BLaER1 treated with 17β-estradiol and CSF1 and Interleukin-3, amounts not matched to agents 10 nM and 100 nM (cell line): ENCODE results near the gene GPC6.

Experiments
- H3K27ac ChIP-seq, 11 experiments: shearing (Covaris generic); formaldehyde crosslinking; 2 replicates each; pipeline ENCODE4 v1.8.1; 2022
- H3K27me3 ChIP-seq, 11 experiments: shearing (Covaris generic); formaldehyde crosslinking; 2 replicates each; pipeline ENCODE4 v1.8.1; 2022
- H3K36me3 ChIP-seq, 11 experiments: shearing (Covaris generic); formaldehyde crosslinking; 2 replicates each; pipeline ENCODE4 v1.8.1; 2022
- H3K4me1 ChIP-seq, 10 experiments: shearing (Covaris generic); formaldehyde crosslinking; 2 replicates each; pipeline ENCODE4 v1.8.1; 2022
- H3K4me2 ChIP-seq, 11 experiments: shearing (Covaris generic); formaldehyde crosslinking; 2 replicates each; pipeline ENCODE4 v1.8.1; 2022
- H3K4me3 ChIP-seq, 10 experiments: shearing (Covaris generic); formaldehyde crosslinking; 2 replicates each; pipeline ENCODE4 v1.8.1; 2022
- H3K9ac ChIP-seq, 11 experiments: shearing (Covaris generic); formaldehyde crosslinking; 2 replicates each; pipeline ENCODE4 v1.8.1; 2022
- H3K9me3 ChIP-seq, 11 experiments: shearing (Covaris generic); formaldehyde crosslinking; replicated peaks in 1 of 11; 2 replicates each; pipeline ENCODE4 v1.8.1; 2022
- H4K20me1 ChIP-seq, 11 experiments: shearing (Covaris generic); formaldehyde crosslinking; 2 replicates each; pipeline ENCODE4 v1.8.1; 2022
- Cebpa-rat ChIP-seq, 11 experiments: shearing (Covaris generic); IDR thresholded peaks; 2 replicates each; pipeline ENCODE4 v1.8.1; 2022

Gene GPC6

DNA sequence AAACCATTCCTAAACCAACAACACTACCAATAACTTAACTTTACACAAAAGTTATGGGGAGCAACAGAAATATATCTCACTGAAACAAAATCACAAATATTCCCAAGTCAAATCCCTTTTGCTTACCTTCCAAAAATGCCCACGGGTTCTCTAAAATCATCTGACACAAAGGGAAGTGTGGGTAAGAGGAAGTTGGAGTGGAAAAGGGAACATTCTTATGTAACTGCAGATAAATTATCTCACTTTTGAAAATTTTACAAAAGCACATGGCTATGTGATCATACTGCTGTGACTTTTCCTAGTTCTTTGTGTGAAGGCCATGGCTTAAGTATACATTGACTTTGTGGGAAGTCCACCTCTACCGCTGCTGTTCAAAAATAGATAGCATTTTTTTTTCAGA lies 350.5 kb downstream of the GPC6 start:
- no peak overlapping the region for H3K4me3 ChIP-seq
- H3K9me3 ChIP-seq: no peaks in the 10 kb centered on the region
- H3K36me3 ChIP-seq: no peaks in the 10 kb centered on the region
- H3K4me2 ChIP-seq: peak overlapping the region in 4 of 11 experiments; percentile 14 to 56 (median 26); a peak in 5 of 22 replicates
- H3K27ac ChIP-seq: peak overlapping the region in 3 of 11 experiments; percentile 47 to 59 (median 49); a peak in 5 of 22 replicates
- no peaks in the 10 kb centered on the region for H4K20me1 ChIP-seq
- H3K27me3 ChIP-seq: no peaks in the 10 kb centered on the region
- TF ChIP-seq Cebpa-rat (IDR thresholded peaks at IDR 0.05): no peak
- peaks cover 0 to 17% (median 0%) of the 10 kb centered on the region in 10 experiments; a peak in 6 of 20 replicates for H3K4me1 ChIP-seq
- H3K9ac ChIP-seq: no peak overlapping the region

DNA sequence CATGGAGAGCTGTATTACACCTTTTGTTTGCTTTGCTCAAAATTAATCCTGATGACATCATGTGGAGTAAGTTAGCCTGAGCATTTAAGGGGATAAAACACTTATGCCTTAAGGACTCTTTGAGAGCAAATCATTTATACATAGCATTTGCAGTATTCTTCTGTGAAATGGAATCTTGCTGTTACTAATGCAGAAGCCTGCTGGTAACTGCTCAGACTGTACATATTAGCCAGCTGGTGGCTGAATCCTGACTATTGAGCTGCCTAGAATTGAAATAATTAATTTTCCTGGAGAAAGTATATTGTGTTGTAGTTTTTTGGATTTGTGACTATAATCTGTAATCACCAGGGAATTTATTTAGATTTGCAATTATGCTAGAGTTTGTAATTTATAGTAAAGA lies 363.2 kb downstream of the GPC6 start:
- Histone ChIP-seq H3K9ac (no peak overlapping the region), H3K9me3 (no peaks in the 10 kb centered on the region), H3K4me2 (no peak overlapping the region), H3K4me1 (no peaks in the 10 kb centered on the region), H3K36me3 (no peaks in the 10 kb centered on the region), H3K4me3 (no peak overlapping the region), H4K20me1 (no peaks in the 10 kb centered on the region), H3K27me3 (no peaks in the 10 kb centered on the region), H3K27ac (no peak overlapping the region)
- no peak for TF ChIP-seq Cebpa-rat (IDR thresholded peaks at IDR 0.05)

DNA sequence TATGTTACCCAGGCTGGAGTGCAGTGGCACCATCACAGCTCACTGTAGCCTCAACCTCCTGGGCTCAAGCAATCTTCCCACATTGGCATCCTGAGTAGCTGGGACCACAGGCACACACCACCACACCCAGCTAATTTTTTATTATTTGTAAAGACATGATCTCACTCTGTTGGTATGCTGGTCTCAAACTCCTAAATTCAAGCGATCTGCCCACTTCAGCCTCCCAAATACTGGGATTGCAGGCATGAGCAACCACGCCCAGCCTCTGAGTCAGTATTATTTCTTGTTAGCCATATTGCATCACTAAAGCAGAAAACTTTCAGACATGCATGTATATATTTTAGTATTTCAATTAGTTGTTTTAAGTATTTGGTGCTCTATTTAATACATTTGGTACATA lies 376.4 kb downstream of the GPC6 start:
- Histone ChIP-seq H3K9ac (no peak overlapping the region), H3K4me3 (no peak overlapping the region), H3K9me3 (no peaks in the 10 kb centered on the region), H3K36me3 (no peaks in the 10 kb centered on the region), H4K20me1 (no peaks in the 10 kb centered on the region), H3K27me3 (no peaks in the 10 kb centered on the region), H3K4me1 (no peaks in the 10 kb centered on the region), H3K4me2 (no peak overlapping the region), H3K27ac (no peak overlapping the region)
- no peak for TF ChIP-seq Cebpa-rat (IDR thresholded peaks at IDR 0.05)

DNA sequence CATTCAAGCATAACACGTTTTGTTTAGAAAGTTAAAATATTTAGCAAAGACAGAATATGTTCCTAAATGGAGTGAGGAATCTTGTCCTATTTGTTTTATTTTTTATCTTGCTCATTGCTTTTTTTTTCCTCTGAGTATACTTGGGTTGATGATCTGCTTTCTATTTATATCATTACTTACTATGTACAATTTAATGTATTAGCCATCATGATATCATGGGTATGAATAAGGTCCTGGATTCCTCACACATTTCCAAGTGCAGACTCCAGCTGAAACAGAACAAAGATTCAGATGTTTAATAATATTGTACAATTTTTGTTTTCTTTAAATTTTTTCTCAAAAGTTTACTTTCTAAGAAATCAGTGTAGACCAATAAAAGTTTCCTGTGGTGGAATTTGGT lies 388.2 kb downstream of the GPC6 start:
- no peak for TF ChIP-seq Cebpa-rat (IDR thresholded peaks at IDR 0.05)
- no peaks in the 10 kb centered on the region for H3K27me3 ChIP-seq
- H3K4me2 ChIP-seq: no peak overlapping the region
- H3K9me3 ChIP-seq: no peaks in the 10 kb centered on the region
- H3K4me3 ChIP-seq: no peak overlapping the region
- no peak overlapping the region for H3K9ac ChIP-seq
- H3K27ac ChIP-seq: no peak overlapping the region
- H4K20me1 ChIP-seq: no peaks in the 10 kb centered on the region
- no peaks in the 10 kb centered on the region for H3K4me1 ChIP-seq
- no peaks in the 10 kb centered on the region for H3K36me3 ChIP-seq

DNA sequence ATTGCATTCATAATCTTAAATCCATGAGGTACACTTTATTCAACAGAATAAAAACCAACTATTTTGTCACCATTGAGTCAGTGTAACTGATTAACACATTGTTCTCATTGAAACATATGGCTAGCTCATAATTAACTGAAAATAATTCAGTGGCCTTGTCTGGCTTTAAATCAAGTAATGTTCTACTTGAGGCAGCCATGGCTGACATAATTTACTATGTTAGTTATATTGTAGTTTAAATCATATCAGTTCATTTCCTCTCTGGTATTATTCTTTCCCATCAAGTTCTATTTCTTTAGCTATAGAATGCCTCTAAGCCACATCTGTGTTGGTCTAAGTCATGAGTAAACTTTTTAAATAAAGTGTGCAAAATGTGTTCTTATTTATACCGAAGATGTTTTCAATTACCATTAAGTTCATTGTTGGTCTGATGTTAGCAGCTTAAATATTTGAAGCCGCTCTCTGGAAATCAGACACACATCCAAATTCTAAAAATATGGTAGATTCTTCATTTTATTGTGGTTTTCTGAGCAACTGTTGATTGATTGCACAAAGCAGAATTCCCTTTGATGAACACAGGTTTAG lies 393.7 kb downstream of the GPC6 start:
- no peak for TF ChIP-seq Cebpa-rat (IDR thresholded peaks at IDR 0.05)
- H3K4me2 ChIP-seq: no peak overlapping the region
- H3K9me3 ChIP-seq: no peaks in the 10 kb centered on the region
- no peak overlapping the region for H3K27ac ChIP-seq
- no peaks in the 10 kb centered on the region for H3K36me3 ChIP-seq
- peaks cover 0 to 7% (median 0%) of the 10 kb centered on the region in 10 experiments; a peak in 1 of 20 replicates for H3K4me1 ChIP-seq
- H3K9ac ChIP-seq: no peak overlapping the region
- no peak overlapping the region for H3K4me3 ChIP-seq
- no peaks in the 10 kb centered on the region for H3K27me3 ChIP-seq
- no peaks in the 10 kb centered on the region for H4K20me1 ChIP-seq

DNA sequence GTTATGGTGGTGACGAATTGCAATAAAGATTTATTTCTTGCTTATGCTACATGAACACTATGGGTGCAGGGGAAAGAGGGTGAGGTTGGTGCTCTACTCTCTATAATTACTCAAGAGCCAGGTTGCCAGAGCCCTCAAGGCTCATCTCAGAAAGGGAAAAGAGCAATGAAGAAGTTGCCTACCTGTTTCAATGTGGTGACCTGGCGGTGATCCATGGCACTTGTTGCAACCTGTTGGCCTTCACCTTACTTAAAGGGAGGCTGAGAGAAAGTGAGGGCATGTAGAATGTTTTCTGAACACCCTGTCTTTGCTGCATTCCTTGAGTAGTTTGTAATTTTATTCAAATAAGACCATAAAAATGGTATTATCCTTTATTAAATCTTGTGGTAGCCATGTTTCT lies 394.4 kb downstream of the GPC6 start:
- Histone ChIP-seq H3K27ac (no peak overlapping the region), H4K20me1 (no peaks in the 10 kb centered on the region), H3K27me3 (no peaks in the 10 kb centered on the region), H3K4me3 (no peak overlapping the region), H3K4me1 (peaks cover 0 to 7% (median 0%) of the 10 kb centered on the region in 10 experiments; a peak in 1 of 20 replicates), H3K9me3 (no peaks in the 10 kb centered on the region), H3K4me2 (no peak overlapping the region), H3K9ac (no peak overlapping the region), H3K36me3 (no peaks in the 10 kb centered on the region)
- TF ChIP-seq Cebpa-rat (IDR thresholded peaks at IDR 0.05): no peak

DNA sequence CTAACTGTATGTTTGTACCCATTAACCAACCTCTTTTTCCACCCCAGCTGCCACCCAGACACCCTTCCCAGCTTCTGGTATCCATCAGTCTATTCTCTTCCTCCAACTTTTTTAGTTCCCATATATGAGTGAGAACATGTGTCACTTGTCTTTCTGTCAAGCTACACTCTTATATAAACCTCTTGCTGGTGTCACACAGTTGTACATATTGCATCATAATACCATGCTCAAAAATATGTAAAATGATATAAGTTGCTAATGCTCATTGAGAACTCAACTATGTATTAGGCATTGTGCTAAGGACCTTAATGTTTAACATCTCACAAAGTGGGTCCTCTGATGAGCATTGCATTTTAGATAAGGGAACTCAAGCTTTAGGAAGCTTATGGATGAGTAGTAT lies 395.4 kb downstream of the GPC6 start:
- no peak for TF ChIP-seq Cebpa-rat (IDR thresholded peaks at IDR 0.05)
- H3K9ac ChIP-seq: no peak overlapping the region

DNA sequence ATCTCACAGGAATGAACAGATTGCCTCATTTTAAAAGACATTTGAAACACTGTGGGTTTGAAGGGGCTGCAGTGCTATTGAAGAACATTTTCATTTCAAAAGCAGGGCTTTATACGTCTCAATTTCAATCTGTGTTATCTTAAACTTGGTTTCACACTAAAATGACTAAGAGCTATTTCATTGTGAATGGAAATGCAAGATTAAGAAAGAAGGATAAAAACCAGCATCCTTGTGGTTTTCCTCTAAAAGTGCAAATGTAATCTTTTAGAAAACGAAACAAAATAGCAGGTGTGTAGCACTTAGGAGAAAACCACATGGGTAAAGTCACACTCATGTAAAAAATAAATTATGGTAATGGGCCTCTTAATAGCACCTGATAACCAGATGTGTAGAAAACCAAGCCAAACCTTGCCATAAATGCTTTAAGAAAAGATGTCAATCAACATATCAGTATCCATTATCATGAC lies 397.7 kb downstream of the GPC6 start:
- Histone ChIP-seq H4K20me1 (no peaks in the 10 kb centered on the region), H3K27me3 (no peaks in the 10 kb centered on the region), H3K4me2 (0 out of 22 replicates have a peak overlapping the region, but pooled peaks of 1 of the 11 experiments have one; percentile 22), H3K4me3 (no peak overlapping the region), H3K9ac (no peak overlapping the region), H3K4me1 (peaks cover 0 to 7% (median 0%) of the 10 kb centered on the region in 10 experiments; a peak in 1 of 20 replicates), H3K27ac (no peak overlapping the region), H3K36me3 (no peaks in the 10 kb centered on the region), H3K9me3 (no peaks in the 10 kb centered on the region)
- no peak for TF ChIP-seq Cebpa-rat (IDR thresholded peaks at IDR 0.05)

More for the DNA sequence above, 395.4 kb downstream of the GPC6 start:
- no peak overlapping the region for H3K27ac ChIP-seq
- no peak overlapping the region for H3K4me3 ChIP-seq
- no peaks in the 10 kb centered on the region for H3K27me3 ChIP-seq
- H3K36me3 ChIP-seq: no peaks in the 10 kb centered on the region
- no peaks in the 10 kb centered on the region for H4K20me1 ChIP-seq
- H3K4me2 ChIP-seq: no peak overlapping the region
- peaks cover 0 to 7% (median 0%) of the 10 kb centered on the region in 10 experiments; a peak in 1 of 20 replicates for H3K4me1 ChIP-seq
- no peaks in the 10 kb centered on the region for H3K9me3 ChIP-seq

DNA sequence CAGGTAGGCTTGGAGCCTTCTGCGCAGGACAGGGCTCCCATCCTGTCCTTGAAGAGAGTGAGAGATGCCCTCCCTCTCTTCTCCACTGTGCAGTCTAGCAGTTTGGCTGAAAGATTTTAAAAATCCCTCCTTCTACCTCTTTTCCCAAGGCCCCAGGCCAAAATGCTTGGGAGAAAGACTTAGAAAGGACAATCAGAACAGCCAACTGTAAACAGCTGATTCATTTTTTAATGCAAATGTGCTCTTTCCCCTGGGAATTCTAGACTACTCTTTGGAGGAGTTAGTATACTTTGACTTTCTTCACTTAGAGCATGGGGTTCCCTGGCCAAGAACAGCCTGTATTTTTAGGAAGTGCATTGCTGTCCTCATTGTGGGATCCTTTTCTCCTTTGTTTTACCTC lies 398.9 kb downstream of the GPC6 start:
- Histone ChIP-seq H3K4me1 (peaks cover 0 to 7% (median 0%) of the 10 kb centered on the region in 10 experiments; a peak in 1 of 20 replicates), H3K4me3 (no peak overlapping the region)
- no peak for TF ChIP-seq Cebpa-rat (IDR thresholded peaks at IDR 0.05)

DNA sequence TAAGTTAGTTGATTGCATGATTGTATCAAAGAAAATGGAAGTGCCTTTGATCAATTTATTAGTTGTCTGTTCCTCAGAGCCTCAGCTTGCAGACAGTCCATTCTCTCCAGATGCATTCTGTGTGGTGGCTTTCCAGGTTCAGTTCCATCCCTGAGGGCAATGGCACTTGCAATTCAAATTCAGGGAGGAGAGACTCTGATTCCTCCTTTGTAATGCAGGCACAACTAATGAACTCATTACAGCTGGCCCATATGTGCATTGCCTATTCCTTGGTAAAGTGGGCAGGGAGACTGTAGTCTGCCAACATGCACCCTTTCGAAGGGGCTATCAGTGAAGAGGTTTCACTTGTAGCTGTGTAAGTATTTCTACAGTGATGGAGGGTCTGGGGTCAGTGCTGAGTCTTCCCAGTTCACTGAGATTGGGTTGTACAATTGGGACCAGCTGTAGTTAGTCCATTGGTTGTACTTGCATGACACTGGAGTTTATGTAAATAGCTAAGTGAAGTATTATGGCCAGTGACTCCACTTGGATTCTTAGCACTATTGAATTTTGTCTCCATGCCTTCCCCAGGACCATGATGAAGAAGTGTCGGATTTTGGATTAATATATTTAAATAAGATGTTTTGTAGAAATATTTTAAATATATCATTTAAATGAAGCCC lies 401.7 kb downstream of the GPC6 start:
- H3K4me1 ChIP-seq: peaks cover 0 to 7% (median 0%) of the 10 kb centered on the region in 10 experiments; a peak in 1 of 20 replicates
- no peak overlapping the region for H3K27ac ChIP-seq
- TF ChIP-seq Cebpa-rat (IDR thresholded peaks at IDR 0.05): no peak
- no peak overlapping the region for H3K9ac ChIP-seq
- no peaks in the 10 kb centered on the region for H3K9me3 ChIP-seq
- no peak overlapping the region for H3K4me2 ChIP-seq
- H3K27me3 ChIP-seq: no peaks in the 10 kb centered on the region
- no peaks in the 10 kb centered on the region for H4K20me1 ChIP-seq
- no peak overlapping the region for H3K4me3 ChIP-seq
- no peaks in the 10 kb centered on the region for H3K36me3 ChIP-seq

More for the DNA sequence above, 398.9 kb downstream of the GPC6 start:
- H3K27me3 ChIP-seq: no peaks in the 10 kb centered on the region
- no peaks in the 10 kb centered on the region for H3K36me3 ChIP-seq
- no peaks in the 10 kb centered on the region for H3K9me3 ChIP-seq
- H3K9ac ChIP-seq: no peak overlapping the region
- H3K27ac ChIP-seq: no peak overlapping the region
- H4K20me1 ChIP-seq: no peaks in the 10 kb centered on the region
- H3K4me2 ChIP-seq: no peak overlapping the region
